ENCODE measurements around the gene PHF14.
"Not testable (repeated sequence)": the region's sequence is repeated elsewhere in the genome, so short reads cannot be mapped to it uniquely, and the experiment has no call there.

PHF14 gene

GRCh38 chr7:10977113-10977512, 3.4 kb downstream of the PHF14 start:
- DNase-seq = no peak

GRCh38 chr7:10981317-10981716, 7.6 kb downstream of the PHF14 start:
- DNase-seq = no peak

- DNase-seq = not testable (repeated sequence)
These were observed 17.1 kb downstream of the PHF14 start for GRCh38 chr7:10990748-10991147.

- not testable (repeated sequence) for DNase-seq
These were observed 22.0 kb downstream of the PHF14 start for GRCh38 chr7:10995482-10996166.

- no peak for DNase-seq
These were observed 25.5 kb downstream of the PHF14 start for GRCh38 chr7:10998996-10999757.

GRCh38 chr7:11005202-11005601, 31.5 kb downstream of the PHF14 start:
- no peak for DNase-seq

- DNase-seq = no peak
These were observed 32.6 kb downstream of the PHF14 start for GRCh38 chr7:11006291-11006690.

GRCh38 chr7:11009631-11010030, 36.0 kb downstream of the PHF14 start:
- DNase-seq = no peak

- DNase-seq = no peak
These were observed 47.8 kb downstream of the PHF14 start for GRCh38 chr7:11021468-11021867.

- no peak for DNase-seq
These were observed 53.0 kb downstream of the PHF14 start for GRCh38 chr7:11026452-11027359.

- no peak for DNase-seq
These were observed 62.0 kb downstream of the PHF14 start for GRCh38 chr7:11035661-11036060.

- no peak for DNase-seq
These were observed 66.3 kb downstream of the PHF14 start for GRCh38 chr7:11039974-11040373.

GRCh38 chr7:11054033-11054432, 80.4 kb downstream of the PHF14 start:
- no peak for DNase-seq

GRCh38 chr7:11060893-11061292, 87.2 kb downstream of the PHF14 start:
- no peak for DNase-seq

GRCh38 chr7:11062110-11062509, 88.4 kb downstream of the PHF14 start:
- DNase-seq = no peak

GRCh38 chr7:11069591-11069990, 95.9 kb downstream of the PHF14 start:
- DNase-seq = no peak

- DNase-seq = no peak
These were observed 104.1 kb downstream of the PHF14 start for GRCh38 chr7:11077816-11078215.

GRCh38 chr7:11078247-11078834, 104.7 kb downstream of the PHF14 start:
- DNase-seq = no peak

GRCh38 chr7:11079907-11080306, 106.2 kb downstream of the PHF14 start:
- no peak for DNase-seq

GRCh38 chr7:11082121-11082520, 108.4 kb downstream of the PHF14 start:
- no peak for DNase-seq

- DNase-seq = no peak
These were observed 109.0 kb downstream of the PHF14 start for GRCh38 chr7:11082552-11083213.

- no peak for DNase-seq
These were observed 109.5 kb downstream of the PHF14 start for GRCh38 chr7:11083214-11083568.

- no peak for DNase-seq
These were observed 130.9 kb downstream of the PHF14 start for GRCh38 chr7:11104578-11104977.

Measured in NCI-H524 treated with DMSO at 0.1 percent for 48 hours (cell line).